HepG2 (cell line): ENCODE results near the gene TOMM7. TPM values are rescaled to one million over a fixed set of nuclear protein-coding genes. Genes with fewer than 3 reads are reported as not detected.

Source experiments
- MEF2D ChIP-seq: sonication (generic); formaldehyde crosslinking; IDR thresholded peaks from 2 replicates; pipeline ENCODE4 v1.5.1; 2020; ENCODE audit warnings: mild to moderate bottlenecking, missing genetic modification reagents
- NFATC3 ChIP-seq: sonication (generic); formaldehyde crosslinking; IDR thresholded peaks from 2 replicates; pipeline ENCODE4 v1.5.1; 2020; ENCODE audit warnings: mild to moderate bottlenecking, missing genetic modification reagents
- NFKB2 ChIP-seq: sonication (generic); formaldehyde crosslinking; IDR thresholded peaks from 2 replicates; pipeline ENCODE4 v1.4.0; 2020; ENCODE audit warnings: missing genetic modification reagents, borderline replicate concordance
- ZBTB49 ChIP-seq: sonication (generic); formaldehyde crosslinking; IDR thresholded peaks from 2 replicates; pipeline ENCODE4 v1.4.0; 2020; ENCODE audit warnings: missing genetic modification reagents, borderline replicate concordance
- ZBTB7A ChIP-seq: sonication (generic); formaldehyde crosslinking; IDR thresholded peaks from 2 replicates; pipeline ENCODE4 v1.8.0; 2022; ENCODE audit warnings: mild to moderate bottlenecking, missing genetic modification reagents
- ZNF260 ChIP-seq: sonication (generic); formaldehyde crosslinking; IDR thresholded peaks from 2 replicates; pipeline ENCODE4 v1.4.0; 2020; ENCODE audit warnings: missing genetic modification reagents, low read depth, mild to moderate bottlenecking, borderline replicate concordance
- ZNF30 ChIP-seq: sonication (generic); formaldehyde crosslinking; IDR thresholded peaks from 2 replicates; pipeline ENCODE4 v1.5.0; 2020; ENCODE audit warnings: mild to moderate bottlenecking, missing genetic modification reagents
- ZNF761 ChIP-seq: sonication (generic); formaldehyde crosslinking; conservative IDR thresholded peaks from 2 replicates; pipeline ENCODE4 v1.4.0; 2020; ENCODE audit warnings: mild to moderate bottlenecking, missing genetic modification reagents
- polyA plus RNA-seq, 8 experiments: library from polyadenylated mRNA; depleted of rRNA in 3 of 8; stranded (reverse) in 7 of 8; unstranded in 1 of 8; fragments of >200 nt; fragmentation: Illumina TruSeq in 4 of 8; extraction: Trizol in 4 of 8; gene quantifications; 2 replicates each; pipeline versions ENCODE4 v1.2.1 to v1.2.3, GENCODE V29; 2011 to 2016; ENCODE audit warnings: low read depth in 4 of 8, missing spikeins in 1 of 8, mixed read lengths in 1 of 8; ENCODE audit not compliant: insufficient read depth in 1 of 8
- total RNA-seq, 5 experiments: library from RNA; depleted of rRNA; stranded (reverse); fragments of >200 nt; fragmentation: Illumina TruSeq; extraction: Trizol; gene quantifications; 2 replicates each; pipeline ENCODE4 v1.2.3, GENCODE V29; 2016; ENCODE audit warnings: low read depth in 1 of 5
- TF ChIP-seq, protein P1 (sequence below): sonication (generic); formaldehyde crosslinking; IDR thresholded peaks from 2 replicates; pipeline ENCODE4 v1.5.1; 2020; ENCODE audit warnings: missing genetic modification reagents, mild to moderate bottlenecking, borderline replicate concordance
- TF ChIP-seq, protein P2 (sequence below), 2 experiments: sonication (generic) in 1 of 2; formaldehyde crosslinking in 1 of 2; IDR thresholded peaks; 2 replicates each; pipeline versions ENCODE4 v1.4.0 to v1.6.1; 2018 to 2020; ENCODE audit warnings: missing genetic modification reagents in 2 of 2, borderline replicate concordance in 1 of 2, low read depth in 1 of 2, mild to moderate bottlenecking in 1 of 2, missing biosample characterization in 1 of 2
- TF ChIP-seq, protein P3 (sequence below): sonication (generic); formaldehyde crosslinking; IDR thresholded peaks from 2 replicates; pipeline ENCODE4 v1.4.0; 2020; ENCODE audit warnings: mild to moderate bottlenecking, missing genetic modification reagents
- TF ChIP-seq, protein P4 (sequence below): sonication (generic); formaldehyde crosslinking; IDR thresholded peaks from 2 replicates; pipeline ENCODE4 v1.5.1; 2020; ENCODE audit warnings: mild to moderate bottlenecking, missing genetic modification reagents

The TOMM7 gene
- total and polyA plus RNA-seq, 2 of the 13 experiments (the other 11 are each of a cell fraction or from before 2014, with no cell fraction given), result 251 to 369 TPM

DNA sequence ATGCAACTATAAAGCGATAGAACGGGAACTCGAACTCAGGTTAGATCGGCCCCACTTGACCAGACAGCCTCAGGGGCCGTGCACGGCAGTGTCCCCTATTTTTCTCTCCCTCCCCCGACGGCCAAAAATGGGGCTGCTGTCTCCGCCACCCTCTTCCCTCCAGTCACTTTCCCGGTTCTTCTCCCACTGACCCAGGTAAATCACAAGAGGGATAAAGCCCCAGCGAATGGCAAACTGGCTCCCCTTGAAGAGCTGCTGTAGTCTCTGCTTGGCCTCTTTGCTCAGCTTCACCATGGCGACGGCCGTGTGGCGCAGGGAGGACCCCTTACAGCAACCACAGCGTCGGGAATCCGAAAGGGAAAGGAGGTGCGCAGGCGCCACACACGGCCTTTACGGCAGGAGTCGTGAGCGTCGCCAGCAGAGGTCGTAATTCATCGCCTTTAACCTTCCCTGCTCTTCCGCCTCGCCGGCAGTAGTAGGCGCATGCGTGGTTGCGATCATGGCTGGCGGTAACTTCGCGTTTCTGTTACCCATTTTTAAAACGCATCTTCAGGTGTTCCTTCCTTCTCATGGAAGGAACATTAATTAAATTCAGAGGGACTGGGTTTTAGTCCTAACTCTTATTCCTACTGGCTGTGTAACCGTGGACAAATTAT lies at the start of gene TOMM7 (continued):
- TF ChIP-seq, protein P1, sequence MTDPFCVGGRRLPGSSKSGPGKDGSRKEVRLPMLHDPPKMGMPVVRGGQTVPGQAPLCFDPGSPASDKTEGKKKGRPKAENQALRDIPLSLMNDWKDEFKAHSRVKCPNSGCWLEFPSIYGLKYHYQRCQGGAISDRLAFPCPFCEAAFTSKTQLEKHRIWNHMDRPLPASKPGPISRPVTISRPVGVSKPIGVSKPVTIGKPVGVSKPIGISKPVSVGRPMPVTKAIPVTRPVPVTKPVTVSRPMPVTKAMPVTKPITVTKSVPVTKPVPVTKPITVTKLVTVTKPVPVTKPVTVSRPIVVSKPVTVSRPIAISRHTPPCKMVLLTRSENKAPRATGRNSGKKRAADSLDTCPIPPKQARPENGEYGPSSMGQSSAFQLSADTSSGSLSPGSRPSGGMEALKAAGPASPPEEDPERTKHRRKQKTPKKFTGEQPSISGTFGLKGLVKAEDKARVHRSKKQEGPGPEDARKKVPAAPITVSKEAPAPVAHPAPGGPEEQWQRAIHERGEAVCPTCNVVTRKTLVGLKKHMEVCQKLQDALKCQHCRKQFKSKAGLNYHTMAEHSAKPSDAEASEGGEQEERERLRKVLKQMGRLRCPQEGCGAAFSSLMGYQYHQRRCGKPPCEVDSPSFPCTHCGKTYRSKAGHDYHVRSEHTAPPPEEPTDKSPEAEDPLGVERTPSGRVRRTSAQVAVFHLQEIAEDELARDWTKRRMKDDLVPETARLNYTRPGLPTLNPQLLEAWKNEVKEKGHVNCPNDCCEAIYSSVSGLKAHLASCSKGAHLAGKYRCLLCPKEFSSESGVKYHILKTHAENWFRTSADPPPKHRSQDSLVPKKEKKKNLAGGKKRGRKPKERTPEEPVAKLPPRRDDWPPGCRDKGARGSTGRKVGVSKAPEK, result peak; percentile 73; the same call in 1 of the 2 replicates
- TF ChIP-seq, protein P2, sequence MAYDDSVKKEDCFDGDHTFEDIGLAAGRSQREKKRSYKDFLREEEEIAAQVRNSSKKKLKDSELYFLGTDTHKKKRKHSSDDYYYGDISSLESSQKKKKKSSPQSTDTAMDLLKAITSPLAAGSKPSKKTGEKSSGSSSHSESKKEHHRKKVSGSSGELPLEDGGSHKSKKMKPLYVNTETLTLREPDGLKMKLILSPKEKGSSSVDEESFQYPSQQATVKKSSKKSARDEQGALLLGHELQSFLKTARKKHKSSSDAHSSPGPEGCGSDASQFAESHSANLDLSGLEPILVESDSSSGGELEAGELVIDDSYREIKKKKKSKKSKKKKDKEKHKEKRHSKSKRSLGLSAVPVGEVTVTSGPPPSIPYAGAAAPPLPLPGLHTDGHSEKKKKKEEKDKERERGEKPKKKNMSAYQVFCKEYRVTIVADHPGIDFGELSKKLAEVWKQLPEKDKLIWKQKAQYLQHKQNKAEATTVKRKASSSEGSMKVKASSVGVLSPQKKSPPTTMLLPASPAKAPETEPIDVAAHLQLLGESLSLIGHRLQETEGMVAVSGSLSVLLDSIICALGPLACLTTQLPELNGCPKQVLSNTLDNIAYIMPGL (CRISPR knock-in tag; IDR thresholded peaks at IDR 0.05; ENCODE audit: borderline replicate concordance in 1 of 2, low read depth in 1 of 2), result peak; percentile 78 to 80
- TF ChIP-seq ZNF260 (CRISPR knock-in tag) (no peak), MEF2D (peak; percentile 59; the same call in 1 of the 2 replicates), ZNF30 (no peak), NFKB2 (CRISPR knock-in tag) (peak; percentile 87; the same call in 1 of the 2 replicates), ZBTB7A (CRISPR knock-in tag) (no peak), ZNF761 (peak; percentile 56; the same call in 1 of the 2 replicates), NFATC3 (CRISPR knock-in tag) (0 out of 2 replicates have a peak, but pooled peaks have one; percentile 55), ZBTB49 (CRISPR knock-in tag) (no peak)
- TF ChIP-seq, protein P3, sequence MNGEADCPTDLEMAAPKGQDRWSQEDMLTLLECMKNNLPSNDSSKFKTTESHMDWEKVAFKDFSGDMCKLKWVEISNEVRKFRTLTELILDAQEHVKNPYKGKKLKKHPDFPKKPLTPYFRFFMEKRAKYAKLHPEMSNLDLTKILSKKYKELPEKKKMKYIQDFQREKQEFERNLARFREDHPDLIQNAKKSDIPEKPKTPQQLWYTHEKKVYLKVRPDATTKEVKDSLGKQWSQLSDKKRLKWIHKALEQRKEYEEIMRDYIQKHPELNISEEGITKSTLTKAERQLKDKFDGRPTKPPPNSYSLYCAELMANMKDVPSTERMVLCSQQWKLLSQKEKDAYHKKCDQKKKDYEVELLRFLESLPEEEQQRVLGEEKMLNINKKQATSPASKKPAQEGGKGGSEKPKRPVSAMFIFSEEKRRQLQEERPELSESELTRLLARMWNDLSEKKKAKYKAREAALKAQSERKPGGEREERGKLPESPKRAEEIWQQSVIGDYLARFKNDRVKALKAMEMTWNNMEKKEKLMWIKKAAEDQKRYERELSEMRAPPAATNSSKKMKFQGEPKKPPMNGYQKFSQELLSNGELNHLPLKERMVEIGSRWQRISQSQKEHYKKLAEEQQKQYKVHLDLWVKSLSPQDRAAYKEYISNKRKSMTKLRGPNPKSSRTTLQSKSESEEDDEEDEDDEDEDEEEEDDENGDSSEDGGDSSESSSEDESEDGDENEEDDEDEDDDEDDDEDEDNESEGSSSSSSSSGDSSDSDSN (CRISPR knock-in tag), result peak; percentile 36; the same call in 1 of the 2 replicates
- TF ChIP-seq, protein P4, sequence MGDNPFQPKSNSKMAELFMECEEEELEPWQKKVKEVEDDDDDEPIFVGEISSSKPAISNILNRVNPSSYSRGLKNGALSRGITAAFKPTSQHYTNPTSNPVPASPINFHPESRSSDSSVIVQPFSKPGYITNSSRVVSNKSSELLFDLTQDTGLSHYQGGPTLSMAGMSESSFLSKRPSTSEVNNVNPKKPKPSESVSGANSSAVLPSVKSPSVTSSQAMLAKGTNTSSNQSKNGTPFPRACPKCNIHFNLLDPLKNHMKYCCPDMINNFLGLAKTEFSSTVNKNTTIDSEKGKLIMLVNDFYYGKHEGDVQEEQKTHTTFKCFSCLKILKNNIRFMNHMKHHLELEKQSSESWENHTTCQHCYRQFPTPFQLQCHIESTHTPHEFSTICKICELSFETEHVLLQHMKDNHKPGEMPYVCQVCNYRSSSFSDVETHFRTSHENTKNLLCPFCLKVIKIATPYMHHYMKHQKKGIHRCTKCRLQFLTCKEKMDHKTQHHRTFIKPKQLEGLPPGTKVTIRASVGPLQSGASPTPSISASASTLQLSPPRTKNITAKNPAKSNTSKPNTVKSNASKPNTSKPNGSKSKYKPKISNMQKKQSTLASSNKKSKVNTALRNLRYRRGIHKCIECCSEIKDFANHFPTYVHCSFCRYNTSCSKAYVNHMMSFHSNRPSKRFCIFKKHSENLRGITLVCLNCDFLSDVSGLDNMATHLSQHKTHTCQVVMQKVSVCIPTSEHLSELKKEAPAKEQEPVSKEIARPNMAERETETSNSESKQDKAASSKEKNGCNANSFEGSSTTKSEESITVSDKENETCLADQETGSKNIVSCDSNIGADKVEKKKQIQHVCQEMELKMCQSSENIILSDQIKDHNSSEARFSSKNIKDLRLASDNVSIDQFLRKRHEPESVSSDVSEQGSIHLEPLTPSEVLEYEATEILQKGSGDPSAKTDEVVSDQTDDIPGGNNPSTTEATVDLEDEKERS (CRISPR knock-in tag), result 0 out of 2 replicates have a peak, but pooled peaks have one; percentile 19
